GM12892 (cell line): ENCODE data around the gene KIAA0586.

ENCODE experiments used
- POLR2A ChIP-seq: IDR thresholded peaks from 2 replicates; pipeline ENCODE4 v1.6.1; 2011; ENCODE audit warnings: low read depth, low read length, control low read depth
- POLR2AphosphoS5 ChIP-seq: IDR thresholded peaks from 2 replicates; pipeline ENCODE4 v1.6.1; 2011; ENCODE audit warnings: low read depth, low read length, control low read depth
- TAF1 ChIP-seq: IDR thresholded peaks from 2 replicates; pipeline ENCODE4 v1.6.1; 2011; ENCODE audit warnings: low read depth, mild to moderate bottlenecking, control low read depth, low read length, borderline replicate concordance

GRCh38 chr14:58401587-58401986 lies 25.9 kb upstream of the KIAA0586 start:
- no peak for TF ChIP-seq POLR2A
- TF ChIP-seq POLR2AphosphoS5 = no peak
- no peak for TF ChIP-seq TAF1
